H1 (cell line): ENCODE measurements around the gene DDX42. TPM values are rescaled to one million over a fixed set of nuclear protein-coding genes. Genes with fewer than 3 reads are reported as not detected.

Source experiments
- CTCF ChIA-PET: fragments of 300-600 bp; sonication (Branson Sonifier 250); formaldehyde crosslinking; loops from one replicate; lab custom pipeline; 2021; ENCODE audit not compliant: partially characterized antibody; lab: Charles Lee
- POLR2A ChIA-PET: fragments of 300-600 bp; sonication (Branson Sonifier 250); formaldehyde crosslinking; loops from one replicate; lab custom pipeline; 2021; ENCODE audit warnings: inconsistent platforms; ENCODE audit not compliant: partially characterized antibody; lab: Charles Lee
- DNase-seq, 2 experiments: peaks; one replicate each; pipeline versions ENCODE4 v3.0.0 to v3.0.0-alpha.2; 2010 to 2022; ENCODE audit warnings: low spot score in 2 of 2, low read depth in 1 of 2, mixed read lengths in 1 of 2
- FAIRE-seq: peaks from 2 replicates; lab custom pipeline; 2011; peaks lifted over from hg19 to GRCh38; lab: Jason Lieb, UNC
- H2AFZ ChIP-seq: 2 replicates; pipeline ENCODE4 v1.8.1; 2012; ENCODE audit warnings: low read length, inconsistent platforms
- H2AK5ac ChIP-seq: 2 replicates; pipeline ENCODE4 v1.6.1; 2013; ENCODE audit warnings: low read depth, low read length
- H2BK120ac ChIP-seq: replicated peaks from 2 replicates; pipeline ENCODE3; 2013; ENCODE audit warnings: low read depth, low read length, inconsistent platforms
- H2BK12ac ChIP-seq: 2 replicates; pipeline ENCODE4 v1.6.1; 2013; ENCODE audit warnings: low read depth, low read length
- H2BK15ac ChIP-seq: 2 replicates; pipeline ENCODE4 v1.6.1; 2013; ENCODE audit warnings: low read length
- H2BK20ac ChIP-seq: 2 replicates; pipeline ENCODE4 v1.6.1; 2013; ENCODE audit warnings: low read length
- H2BK5ac ChIP-seq: 2 replicates; pipeline ENCODE4 v1.6.1; 2013; ENCODE audit warnings: low read depth, low read length
- H3K14ac ChIP-seq: 2 replicates; pipeline ENCODE4 v1.6.1; 2013; ENCODE audit warnings: inconsistent platforms; ENCODE audit not compliant: insufficient read length
- H3K18ac ChIP-seq: 2 replicates; pipeline ENCODE4 v1.6.1; 2013; ENCODE audit warnings: low read length; ENCODE audit errors: extremely low read depth
- H3K23ac ChIP-seq: 2 replicates; pipeline ENCODE4 v1.6.1; 2013; ENCODE audit warnings: inconsistent platforms; ENCODE audit not compliant: insufficient read length
- H3K23me2 ChIP-seq: 2 replicates; pipeline ENCODE4 v1.6.1; 2013; ENCODE audit warnings: low read depth, low read length
- H3K27ac ChIP-seq: 2 replicates; pipeline ENCODE4 v1.6.1; 2011; ENCODE audit warnings: low read depth, low read length, inconsistent platforms
- H3K27me3 ChIP-seq, 4 experiments: replicated peaks in 1 of 4; 1 replicate in 1 of 4; 2 replicates in 3 of 4; pipeline versions ENCODE4 v1.6.1 to v1.8.1; 2011 to 2013; ENCODE audit warnings: low read length in 3 of 4, mild to moderate bottlenecking in 3 of 4, inconsistent platforms in 2 of 4, mixed read lengths in 2 of 4, moderate library complexity in 1 of 4; ENCODE audit not compliant: control insufficient read depth in 3 of 4, insufficient read depth in 3 of 4; ENCODE audit errors: extremely low read depth in 1 of 4
- H3K36me3 ChIP-seq, 4 experiments: 2 replicates each; pipeline versions ENCODE4 v1.6.1 to v1.8.1; 2011 to 2013; ENCODE audit warnings: mild to moderate bottlenecking in 4 of 4, low read length in 3 of 4, moderate library complexity in 2 of 4, control low read depth in 1 of 4, inconsistent platforms in 1 of 4; ENCODE audit not compliant: insufficient read depth in 4 of 4, control insufficient read depth in 2 of 4
- H3K4ac ChIP-seq: replicated peaks from 2 replicates; pipeline ENCODE3; 2013; ENCODE audit warnings: low read length, low read depth, mixed read lengths, inconsistent platforms; ENCODE audit not compliant: insufficient read length
- H3K4me1 ChIP-seq, 4 experiments: replicated peaks in 1 of 4; 1 replicate in 1 of 4; 2 replicates in 3 of 4; pipeline versions ENCODE4 v1.6.1 to v1.8.1; 2011 to 2013; ENCODE audit warnings: low read length in 3 of 4, inconsistent platforms in 2 of 4, mixed read lengths in 1 of 4; ENCODE audit not compliant: insufficient read depth in 4 of 4, control insufficient read depth in 3 of 4
- H3K4me2 ChIP-seq, 2 experiments: 2 replicates each; pipeline versions ENCODE4 v1.6.1 to v1.8.1; 2011 to 2013; ENCODE audit warnings: low read depth in 2 of 2, low read length in 2 of 2, control low read depth in 1 of 2, inconsistent platforms in 1 of 2, mild to moderate bottlenecking in 1 of 2; ENCODE audit not compliant: insufficient read depth in 1 of 2
- H3K4me3 ChIP-seq, 4 experiments: fragments of 200-600, 300-600 bp in 1 of 4; sonication (generic), shearing (Covaris generic), sonication (Bioruptor Twin) in 1 of 4; 2 replicates each; pipeline versions ENCODE4 v1.5.1 to v1.8.1; 2011 to 2016; ENCODE audit warnings: low read length in 4 of 4, low read depth in 3 of 4, control low read depth in 2 of 4, inconsistent platforms in 2 of 4, mild to moderate bottlenecking in 2 of 4, mixed read lengths in 1 of 4, moderate library complexity in 1 of 4; ENCODE audit not compliant: insufficient read depth in 2 of 4; ENCODE audit errors: extremely low read depth in 1 of 4
- H3K56ac ChIP-seq: replicated peaks from 2 replicates; pipeline ENCODE3; 2013; ENCODE audit warnings: low read depth, mild to moderate bottlenecking, mixed read lengths, low read length, inconsistent platforms; ENCODE audit not compliant: insufficient read length
- H3K79me1 ChIP-seq: 2 replicates; pipeline ENCODE4 v1.6.1; 2013; ENCODE audit warnings: low read depth, low read length, control low read depth
- H3K79me2 ChIP-seq, 2 experiments: 2 replicates each; pipeline versions ENCODE4 v1.6.1 to v1.8.1; 2012 to 2013; ENCODE audit warnings: low read length in 2 of 2, mild to moderate bottlenecking in 2 of 2, inconsistent platforms in 1 of 2; ENCODE audit not compliant: insufficient read depth in 2 of 2, control insufficient read depth in 1 of 2
- H3K9ac ChIP-seq, 4 experiments: replicated peaks in 1 of 4; 1 replicate in 1 of 4; 2 replicates in 3 of 4; pipeline versions ENCODE4 v1.6.1 to v1.8.1; 2011 to 2013; ENCODE audit warnings: low read depth in 3 of 4, low read length in 3 of 4, control low read depth in 2 of 4, mild to moderate bottlenecking in 2 of 4, moderate library complexity in 2 of 4, inconsistent platforms in 1 of 4; ENCODE audit errors: extremely low read depth in 1 of 4
- H3K9me3 ChIP-seq, 2 experiments: 2 replicates each; pipeline versions ENCODE4 v1.6.1 to v1.8.1; 2012 to 2013; ENCODE audit warnings: mild to moderate bottlenecking in 2 of 2, moderate library complexity in 2 of 2, control low read depth in 1 of 2, inconsistent platforms in 1 of 2, low read depth in 1 of 2, low read length in 1 of 2, mixed read lengths in 1 of 2; ENCODE audit not compliant: insufficient read depth in 2 of 2
- H4K20me1 ChIP-seq, 2 experiments: replicated peaks in 1 of 2; 2 replicates each; pipeline versions ENCODE3 to v1.8.1; 2011 to 2013; ENCODE audit warnings: inconsistent platforms in 2 of 2, low read length in 2 of 2, mild to moderate bottlenecking in 1 of 2; ENCODE audit not compliant: insufficient read depth in 2 of 2, control insufficient read depth in 1 of 2
- H4K5ac ChIP-seq: 2 replicates; pipeline ENCODE4 v1.6.1; 2013; ENCODE audit warnings: low read length, low read depth, mixed read lengths, inconsistent platforms; ENCODE audit not compliant: insufficient read length
- H4K8ac ChIP-seq: 2 replicates; pipeline ENCODE4 v1.8.0; 2013; ENCODE audit warnings: mild to moderate bottlenecking, moderate library complexity, low read length, inconsistent platforms; ENCODE audit not compliant: insufficient read depth; ENCODE audit errors: extremely low read depth
- H4K91ac ChIP-seq: replicated peaks from 2 replicates; pipeline ENCODE3; 2013; ENCODE audit warnings: low read length, mixed read lengths, inconsistent platforms; ENCODE audit not compliant: insufficient read length
- CHD1 ChIP-seq: IDR thresholded peaks from 2 replicates; pipeline ENCODE4 v1.6.1; 2012; ENCODE audit warnings: low read depth, low read length, improper control_type of control experiment
- EP300 ChIP-seq, 2 experiments: IDR thresholded peaks; 1 replicate in 1 of 2; 2 replicates in 1 of 2; pipeline ENCODE4 v1.6.1; 2011 to 2012; ENCODE audit warnings: low read depth in 2 of 2, low read length in 2 of 2, mild to moderate bottlenecking in 2 of 2, borderline replicate concordance in 1 of 2, inconsistent platforms in 1 of 2, moderate library complexity in 1 of 2
- GTF2F1 ChIP-seq: IDR thresholded peaks from 2 replicates; pipeline ENCODE4 v1.6.1; 2012; ENCODE audit warnings: low read depth, low read length, improper control_type of control experiment, borderline replicate concordance
- KDM1A ChIP-seq: fragments of 200-600, 300-600 bp; sonication (generic); IDR thresholded peaks from 2 replicates; pipeline ENCODE4 v1.7.1; 2016; ENCODE audit warnings: mild to moderate bottlenecking, low read length, borderline replicate concordance
- KDM4A ChIP-seq: IDR thresholded peaks from one replicate; pipeline ENCODE4 v1.7.1; 2012; ENCODE audit warnings: low read depth, mild to moderate bottlenecking, moderate library complexity, low read length, inconsistent platforms; ENCODE audit not compliant: severe bottlenecking
- PHF8 ChIP-seq: fragments of 200-600 bp; sonication (generic); conservative IDR thresholded peaks from 2 replicates; pipeline ENCODE4 v1.7.1; 2012; ENCODE audit warnings: low read depth, mild to moderate bottlenecking, inconsistent platforms, low read length, moderate library complexity
- POLR2A ChIP-seq, 2 experiments: IDR thresholded peaks; 1 replicate in 1 of 2; 2 replicates in 1 of 2; pipeline ENCODE4 v1.6.1; 2011; ENCODE audit warnings: low read depth in 2 of 2, low read length in 2 of 2, mild to moderate bottlenecking in 2 of 2; ENCODE audit errors: control extremely low read depth in 1 of 2
- POLR2AphosphoS5 ChIP-seq: IDR thresholded peaks from 2 replicates; pipeline ENCODE4 v1.6.1; 2011; ENCODE audit warnings: low read depth, low read length
- RNF2 ChIP-seq: fragments of 200-900, 300-1000 bp; sonication (generic); IDR thresholded peaks from 2 replicates; pipeline ENCODE4 v1.7.1; 2016; ENCODE audit warnings: borderline replicate concordance, low read depth, mild to moderate bottlenecking, antibody characterized with exemption, low read length; ENCODE audit not compliant: poor library complexity, severe bottlenecking; ENCODE audit errors: missing control alignments
- TBP ChIP-seq: IDR thresholded peaks from 2 replicates; pipeline ENCODE4 v1.6.1; 2011; ENCODE audit warnings: low read depth, low read length, improper control_type of control experiment
- TCF12 ChIP-seq: IDR thresholded peaks from 2 replicates; pipeline ENCODE4 v1.6.1; 2011; ENCODE audit warnings: low read depth, mild to moderate bottlenecking, low read length
- USF2 ChIP-seq: IDR thresholded peaks from 2 replicates; pipeline ENCODE4 v1.6.1; 2011; ENCODE audit warnings: low read length, improper control_type of control experiment
- WGBS, 2 experiments: shearing (Covaris generic) in 1 of 2; methylation state at CpG; one replicate each; pipeline versions ENCODE4 v1.1.6 to v1.1.7; 2013 to 2015; ENCODE audit warnings: low lambda C conversion rate in 2 of 2, mixed read lengths in 2 of 2, inconsistent platforms in 1 of 2, low coverage in 1 of 2, missing lambda C conversion rate in 1 of 2; ENCODE audit not compliant: insufficient replicate concordance in 2 of 2, insufficient coverage in 1 of 2, insufficient read length in 1 of 2; ENCODE audit errors: extremely low coverage in 1 of 2, missing lambda C conversion rate in 1 of 2; 5-methylcytosine and 5-hydroxymethylcytosine counted together
- polyA plus RNA-seq, 7 experiments: library from polyadenylated mRNA; depleted of rRNA in 3 of 7; stranded (reverse) in 5 of 7; unstranded in 2 of 7; fragments of >200 nt in 5 of 7; fragments of 200-250 nt in 2 of 7; gene quantifications; 1 replicate in 5 of 7; 2 replicates in 1 of 7; 4 replicates in 1 of 7; pipeline versions ENCODE4 v1.2.1 to v1.2.3, GENCODE V29; 2011 to 2013; ENCODE audit warnings: missing spikeins in 2 of 7, mixed read lengths in 2 of 7
- total RNA-seq: library from RNA; stranded (reverse); fragmentation: NEBNext Ultra II Directional; extraction: Animal tissue kit (Norgen Biotek cat#: 25700); gene quantifications from 2 replicates; pipeline ENCODE4 v1.2.1, GENCODE V29; 2021

Gene DDX42
- total and polyA plus RNA-seq, 2 of the 8 experiments (the other 6 are each of a cell fraction or from before 2014, with no cell fraction given), result 40.6 to 114 TPM

- peaks cover 0 to 10% of the 10 kb centered on the region in 2 experiments; a peak in 2 of 4 replicates for H3K79me2 ChIP-seq
- H3K4me1 ChIP-seq, result peaks cover 0 to 3% (median 0%) of the 10 kb centered on the region in 4 experiments; a peak in 2 of 7 replicates
- H4K20me1 ChIP-seq, result no peaks in the 10 kb centered on the region
- H2BK120ac ChIP-seq, result no peak overlapping the region
- CTCF ChIA-PET, result no interaction called here
- H3K27me3 ChIP-seq, result no peaks in the 10 kb centered on the region
- H2BK5ac ChIP-seq, result peak overlapping the region; percentile 89; the same call in 1 of the 2 replicates
- POLR2A ChIA-PET, result interaction anchor here (0.5 to 2.0 kb wide), 9 partner anchors 21 to 98 kb away, joined by 3 to 14 read pairs (median 4); partner anchors contain the start of genes CCDC47 and DDX42
- no peak for DNase-seq
- H3K4me3 ChIP-seq, result peak overlapping the region; percentile 56 to 95 (median 88)
- no peak for TF ChIP-seq KDM1A
- TF ChIP-seq EP300 (IDR thresholded peaks at IDR 0.05; ENCODE audit: borderline replicate concordance in 1 of 2, low read depth in 2 of 2, low read length in 2 of 2), result no peak
- TF ChIP-seq POLR2AphosphoS5, result no peak
- no peak for TF ChIP-seq TCF12
- TF ChIP-seq GTF2F1, result no peak
- TF ChIP-seq POLR2A (IDR thresholded peaks at IDR 0.05; ENCODE audit: control extremely low read depth in 1 of 2, low read depth in 2 of 2, low read length in 2 of 2), result no peak
- no peak for TF ChIP-seq USF2
- no peak for TF ChIP-seq PHF8
- TF ChIP-seq TBP, result no peak
- TF ChIP-seq KDM4A, result no peak
- TF ChIP-seq CHD1, result no peak
- no peak for TF ChIP-seq RNF2
- peak overlapping the region; percentile 75 for H3K18ac ChIP-seq
- FAIRE-seq, result no peak
- no peak overlapping the region for H3K23ac ChIP-seq
- no peak overlapping the region for H2BK12ac ChIP-seq
- H3K27ac ChIP-seq, result peak overlapping the region; percentile 84
- peak overlapping the region; percentile 45 for H3K4ac ChIP-seq
- H3K23me2 ChIP-seq, result peaks cover 6% of the 10 kb centered on the region
- H3K4me2 ChIP-seq, result peak overlapping the region; percentile 75 to 90
- no peak overlapping the region for H2BK15ac ChIP-seq
- H2BK20ac ChIP-seq, result no peak overlapping the region
- peak overlapping the region; percentile 5 to 87 (median 72); a peak in 6 of 7 replicates for H3K9ac ChIP-seq
- no peaks in the 10 kb centered on the region for H3K9me3 ChIP-seq
- peak overlapping the region; percentile 77 for H4K5ac ChIP-seq
- H4K8ac ChIP-seq, result peak overlapping the region; percentile 93; the same call in 1 of the 2 replicates
- peak overlapping the region; percentile 79 for H4K91ac ChIP-seq
- peaks cover 0 to 7% (median 3%) of the 10 kb centered on the region in 4 experiments; a peak in 5 of 8 replicates for H3K36me3 ChIP-seq
- H3K56ac ChIP-seq, result peak overlapping the region; percentile 88
- no peak overlapping the region for H2AK5ac ChIP-seq
- no peak overlapping the region for H3K14ac ChIP-seq
- 0 out of 2 replicates have a peak overlapping the region, but pooled peaks have one; percentile 35 for H2AFZ ChIP-seq
- WGBS, 2 experiments, result 0% methylated on average over 14 of the region's 14 CpGs; no CpG with 5 or more reads in 1 of the 2 experiments
- no peaks in the 10 kb centered on the region; the same call in 1 of the 2 replicates for H3K79me1 ChIP-seq
These were observed 32.9 kb upstream of the DDX42 start for GRCh38 chr17:63741143-63741407.
